H1 (cell line): ENCODE measurements around the gene NPTXR. TPM values are rescaled to one million over a fixed set of nuclear protein-coding genes. Genes with fewer than 3 reads are reported as not detected.

Experiments used
- CTCF ChIA-PET: fragments of 300-600 bp; sonication (Branson Sonifier 250); formaldehyde crosslinking; loops from one replicate; lab custom pipeline; 2021; ENCODE audit not compliant: partially characterized antibody; lab: Charles Lee
- POLR2A ChIA-PET: fragments of 300-600 bp; sonication (Branson Sonifier 250); formaldehyde crosslinking; loops from one replicate; lab custom pipeline; 2021; ENCODE audit warnings: inconsistent platforms; ENCODE audit not compliant: partially characterized antibody; lab: Charles Lee
- DNase-seq, 2 experiments: peaks; one replicate each; pipeline versions ENCODE4 v3.0.0 to v3.0.0-alpha.2; 2010 to 2022; ENCODE audit warnings: low spot score in 2 of 2, low read depth in 1 of 2, mixed read lengths in 1 of 2
- FAIRE-seq: peaks from 2 replicates; lab custom pipeline; 2011; peaks lifted over from hg19 to GRCh38; lab: Jason Lieb, UNC
- H2AFZ ChIP-seq: 2 replicates; pipeline ENCODE4 v1.8.1; 2012; ENCODE audit warnings: low read length, inconsistent platforms
- H2AK5ac ChIP-seq: 2 replicates; pipeline ENCODE4 v1.6.1; 2013; ENCODE audit warnings: low read depth, low read length
- H2BK120ac ChIP-seq: replicated peaks from 2 replicates; pipeline ENCODE3; 2013; ENCODE audit warnings: low read depth, low read length, inconsistent platforms
- H2BK12ac ChIP-seq: 2 replicates; pipeline ENCODE4 v1.6.1; 2013; ENCODE audit warnings: low read depth, low read length
- H2BK15ac ChIP-seq: 2 replicates; pipeline ENCODE4 v1.6.1; 2013; ENCODE audit warnings: low read length
- H2BK20ac ChIP-seq: 2 replicates; pipeline ENCODE4 v1.6.1; 2013; ENCODE audit warnings: low read length
- H2BK5ac ChIP-seq: 2 replicates; pipeline ENCODE4 v1.6.1; 2013; ENCODE audit warnings: low read depth, low read length
- H3K14ac ChIP-seq: 2 replicates; pipeline ENCODE4 v1.6.1; 2013; ENCODE audit warnings: inconsistent platforms; ENCODE audit not compliant: insufficient read length
- H3K18ac ChIP-seq: 2 replicates; pipeline ENCODE4 v1.6.1; 2013; ENCODE audit warnings: low read length; ENCODE audit errors: extremely low read depth
- H3K23ac ChIP-seq: 2 replicates; pipeline ENCODE4 v1.6.1; 2013; ENCODE audit warnings: inconsistent platforms; ENCODE audit not compliant: insufficient read length
- H3K23me2 ChIP-seq: 2 replicates; pipeline ENCODE4 v1.6.1; 2013; ENCODE audit warnings: low read depth, low read length
- H3K27ac ChIP-seq: 2 replicates; pipeline ENCODE4 v1.6.1; 2011; ENCODE audit warnings: low read depth, low read length, inconsistent platforms
- H3K27me3 ChIP-seq, 4 experiments: replicated peaks in 1 of 4; 1 replicate in 1 of 4; 2 replicates in 3 of 4; pipeline versions ENCODE4 v1.6.1 to v1.8.1; 2011 to 2013; ENCODE audit warnings: low read length in 3 of 4, mild to moderate bottlenecking in 3 of 4, inconsistent platforms in 2 of 4, mixed read lengths in 2 of 4, moderate library complexity in 1 of 4; ENCODE audit not compliant: control insufficient read depth in 3 of 4, insufficient read depth in 3 of 4; ENCODE audit errors: extremely low read depth in 1 of 4
- H3K36me3 ChIP-seq, 4 experiments: 2 replicates each; pipeline versions ENCODE4 v1.6.1 to v1.8.1; 2011 to 2013; ENCODE audit warnings: mild to moderate bottlenecking in 4 of 4, low read length in 3 of 4, moderate library complexity in 2 of 4, control low read depth in 1 of 4, inconsistent platforms in 1 of 4; ENCODE audit not compliant: insufficient read depth in 4 of 4, control insufficient read depth in 2 of 4
- H3K4ac ChIP-seq: replicated peaks from 2 replicates; pipeline ENCODE3; 2013; ENCODE audit warnings: low read length, low read depth, mixed read lengths, inconsistent platforms; ENCODE audit not compliant: insufficient read length
- H3K4me1 ChIP-seq, 4 experiments: replicated peaks in 1 of 4; 1 replicate in 1 of 4; 2 replicates in 3 of 4; pipeline versions ENCODE4 v1.6.1 to v1.8.1; 2011 to 2013; ENCODE audit warnings: low read length in 3 of 4, inconsistent platforms in 2 of 4, mixed read lengths in 1 of 4; ENCODE audit not compliant: insufficient read depth in 4 of 4, control insufficient read depth in 3 of 4
- H3K4me2 ChIP-seq, 2 experiments: 2 replicates each; pipeline versions ENCODE4 v1.6.1 to v1.8.1; 2011 to 2013; ENCODE audit warnings: low read depth in 2 of 2, low read length in 2 of 2, control low read depth in 1 of 2, inconsistent platforms in 1 of 2, mild to moderate bottlenecking in 1 of 2; ENCODE audit not compliant: insufficient read depth in 1 of 2
- H3K4me3 ChIP-seq, 4 experiments: fragments of 200-600, 300-600 bp in 1 of 4; sonication (generic), shearing (Covaris generic), sonication (Bioruptor Twin) in 1 of 4; 2 replicates each; pipeline versions ENCODE4 v1.5.1 to v1.8.1; 2011 to 2016; ENCODE audit warnings: low read length in 4 of 4, low read depth in 3 of 4, control low read depth in 2 of 4, inconsistent platforms in 2 of 4, mild to moderate bottlenecking in 2 of 4, mixed read lengths in 1 of 4, moderate library complexity in 1 of 4; ENCODE audit not compliant: insufficient read depth in 2 of 4; ENCODE audit errors: extremely low read depth in 1 of 4
- H3K56ac ChIP-seq: replicated peaks from 2 replicates; pipeline ENCODE3; 2013; ENCODE audit warnings: low read depth, mild to moderate bottlenecking, mixed read lengths, low read length, inconsistent platforms; ENCODE audit not compliant: insufficient read length
- H3K79me1 ChIP-seq: 2 replicates; pipeline ENCODE4 v1.6.1; 2013; ENCODE audit warnings: low read depth, low read length, control low read depth
- H3K79me2 ChIP-seq, 2 experiments: 2 replicates each; pipeline versions ENCODE4 v1.6.1 to v1.8.1; 2012 to 2013; ENCODE audit warnings: low read length in 2 of 2, mild to moderate bottlenecking in 2 of 2, inconsistent platforms in 1 of 2; ENCODE audit not compliant: insufficient read depth in 2 of 2, control insufficient read depth in 1 of 2
- H3K9ac ChIP-seq, 4 experiments: replicated peaks in 1 of 4; 1 replicate in 1 of 4; 2 replicates in 3 of 4; pipeline versions ENCODE4 v1.6.1 to v1.8.1; 2011 to 2013; ENCODE audit warnings: low read depth in 3 of 4, low read length in 3 of 4, control low read depth in 2 of 4, mild to moderate bottlenecking in 2 of 4, moderate library complexity in 2 of 4, inconsistent platforms in 1 of 4; ENCODE audit errors: extremely low read depth in 1 of 4
- H3K9me3 ChIP-seq, 2 experiments: 2 replicates each; pipeline versions ENCODE4 v1.6.1 to v1.8.1; 2012 to 2013; ENCODE audit warnings: mild to moderate bottlenecking in 2 of 2, moderate library complexity in 2 of 2, control low read depth in 1 of 2, inconsistent platforms in 1 of 2, low read depth in 1 of 2, low read length in 1 of 2, mixed read lengths in 1 of 2; ENCODE audit not compliant: insufficient read depth in 2 of 2
- H4K20me1 ChIP-seq, 2 experiments: replicated peaks in 1 of 2; 2 replicates each; pipeline versions ENCODE3 to v1.8.1; 2011 to 2013; ENCODE audit warnings: inconsistent platforms in 2 of 2, low read length in 2 of 2, mild to moderate bottlenecking in 1 of 2; ENCODE audit not compliant: insufficient read depth in 2 of 2, control insufficient read depth in 1 of 2
- H4K5ac ChIP-seq: 2 replicates; pipeline ENCODE4 v1.6.1; 2013; ENCODE audit warnings: low read length, low read depth, mixed read lengths, inconsistent platforms; ENCODE audit not compliant: insufficient read length
- H4K8ac ChIP-seq: 2 replicates; pipeline ENCODE4 v1.8.0; 2013; ENCODE audit warnings: mild to moderate bottlenecking, moderate library complexity, low read length, inconsistent platforms; ENCODE audit not compliant: insufficient read depth; ENCODE audit errors: extremely low read depth
- H4K91ac ChIP-seq: replicated peaks from 2 replicates; pipeline ENCODE3; 2013; ENCODE audit warnings: low read length, mixed read lengths, inconsistent platforms; ENCODE audit not compliant: insufficient read length
- BCL11A ChIP-seq, 2 experiments: IDR thresholded peaks; one replicate each; pipeline ENCODE4 v1.6.1; 2011; ENCODE audit warnings: low read depth in 2 of 2, low read length in 2 of 2, mild to moderate bottlenecking in 2 of 2
- JUN ChIP-seq: IDR thresholded peaks from 2 replicates; pipeline ENCODE4 v1.6.1; 2011; ENCODE audit warnings: low read depth, mild to moderate bottlenecking, improper control_type of control experiment, low read length
- POLR2AphosphoS5 ChIP-seq: IDR thresholded peaks from 2 replicates; pipeline ENCODE4 v1.6.1; 2011; ENCODE audit warnings: low read depth, low read length
- SRF ChIP-seq: IDR thresholded peaks from 2 replicates; pipeline ENCODE4 v1.6.1; 2011; ENCODE audit warnings: mild to moderate bottlenecking, low read depth, low read length, moderate library complexity
- WGBS, 2 experiments: shearing (Covaris generic) in 1 of 2; methylation state at CpG; one replicate each; pipeline versions ENCODE4 v1.1.6 to v1.1.7; 2013 to 2015; ENCODE audit warnings: low lambda C conversion rate in 2 of 2, mixed read lengths in 2 of 2, inconsistent platforms in 1 of 2, low coverage in 1 of 2, missing lambda C conversion rate in 1 of 2; ENCODE audit not compliant: insufficient replicate concordance in 2 of 2, insufficient coverage in 1 of 2, insufficient read length in 1 of 2; ENCODE audit errors: extremely low coverage in 1 of 2, missing lambda C conversion rate in 1 of 2; 5-methylcytosine and 5-hydroxymethylcytosine counted together
- polyA plus RNA-seq, 7 experiments: library from polyadenylated mRNA; depleted of rRNA in 3 of 7; stranded (reverse) in 5 of 7; unstranded in 2 of 7; fragments of >200 nt in 5 of 7; fragments of 200-250 nt in 2 of 7; gene quantifications; 1 replicate in 5 of 7; 2 replicates in 1 of 7; 4 replicates in 1 of 7; pipeline versions ENCODE4 v1.2.1 to v1.2.3, GENCODE V29; 2011 to 2013; ENCODE audit warnings: missing spikeins in 2 of 7, mixed read lengths in 2 of 7
- total RNA-seq: library from RNA; stranded (reverse); fragmentation: NEBNext Ultra II Directional; extraction: Animal tissue kit (Norgen Biotek cat#: 25700); gene quantifications from 2 replicates; pipeline ENCODE4 v1.2.1, GENCODE V29; 2021

NPTXR gene
- total and polyA plus RNA-seq, 2 of the 8 experiments (the other 6 are each of a cell fraction or from before 2014, with no cell fraction given): 3.7 to 6.4 TPM

DNA sequence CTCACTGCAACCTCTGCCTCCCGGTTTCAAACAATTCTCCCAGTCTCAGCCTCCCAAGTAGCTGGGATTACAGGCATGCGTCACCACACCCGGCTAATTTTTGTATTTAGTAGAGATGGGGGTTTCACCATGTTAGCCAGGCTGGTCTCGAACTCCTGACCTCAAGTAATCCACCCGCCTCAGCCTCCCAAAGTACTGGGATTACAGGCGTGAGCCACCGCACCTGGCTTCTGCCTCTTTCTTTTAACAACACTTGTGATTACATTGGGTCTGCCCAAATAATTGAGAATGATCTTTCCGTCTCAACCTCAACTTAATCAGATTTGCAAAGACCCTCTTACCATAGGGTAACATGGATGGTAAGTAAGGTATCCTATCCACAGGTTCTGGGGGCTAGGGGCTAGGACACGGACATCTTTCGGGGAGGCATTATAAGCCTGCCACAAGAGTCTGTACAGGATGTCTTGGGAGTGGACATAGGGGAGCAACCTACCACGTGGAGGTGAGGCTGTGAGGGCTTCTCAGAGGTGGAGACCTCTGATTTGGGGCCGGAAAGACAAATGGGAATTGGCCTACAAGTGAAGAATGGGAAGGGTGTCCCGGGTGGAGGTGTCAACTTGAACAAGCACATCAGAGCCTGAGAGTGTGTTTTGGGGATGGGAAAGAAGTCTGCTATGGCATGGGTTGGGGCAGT lies 30.8 kb upstream of the NPTXR start:
- ChIA-PET CTCF (interaction anchor here (0.8 to 1.0 kb wide), 3 partner anchors 13 to 106 kb away, joined by 3 to 5 read pairs (median 3); no protein-coding TSS in a partner anchor), POLR2A (interaction anchor here (1.2 kb wide), 2 partner anchors 10 to 46 kb away, joined by 3 to 4 read pairs; no protein-coding TSS in a partner anchor)
- Histone ChIP-seq H3K9ac (no peak overlapping the region), H2BK5ac (no peak overlapping the region), H3K56ac (no peak overlapping the region), H3K9me3 (no peaks in the 10 kb centered on the region), H2BK120ac (no peak overlapping the region), H3K18ac (no peak overlapping the region), H4K91ac (no peak overlapping the region), H3K4me3 (no peak overlapping the region), H3K79me1 (no peaks in the 10 kb centered on the region), H4K8ac (no peak overlapping the region), H3K4me1 (peaks cover 3 to 14% (median 9%) of the 10 kb centered on the region in 4 experiments; a peak in 5 of 7 replicates), H4K5ac (no peak overlapping the region), H2AFZ (no peak overlapping the region), H3K36me3 (peaks cover 0 to 3% (median 3%) of the 10 kb centered on the region in 4 experiments; a peak in 3 of 8 replicates), H4K20me1 (peaks cover 0 to 3% of the 10 kb centered on the region in 2 experiments), H3K4ac (no peak overlapping the region), H2AK5ac (no peak overlapping the region), H3K23ac (no peak overlapping the region), H3K4me2 (no peak overlapping the region), H3K27ac (no peak overlapping the region), H2BK20ac (0 out of 2 replicates have a peak overlapping the region, but pooled peaks have one; percentile 80), H3K23me2 (peaks cover 9% of the 10 kb centered on the region; the same call in 1 of the 2 replicates), H2BK12ac (0 out of 2 replicates have a peak overlapping the region, but pooled peaks have one; percentile 31), H3K27me3 (no peaks in the 10 kb centered on the region; a peak in 2 of 7 replicates), H3K14ac (no peak overlapping the region), H3K79me2 (peaks cover 0 to 9% of the 10 kb centered on the region in 2 experiments; a peak in 2 of 4 replicates), H2BK15ac (0 out of 2 replicates have a peak overlapping the region, but pooled peaks have one; percentile 53)
- 85% methylated on average over 13 of the region's 13 CpGs; no CpG with 5 or more reads in 1 of the 2 experiments for WGBS, 2 experiments
- no peak for FAIRE-seq
- no peak for DNase-seq
- TF ChIP-seq JUN (no peak), BCL11A (IDR thresholded peaks at IDR 0.05; ENCODE audit: low read depth in 2 of 2, low read length in 2 of 2) (no peak), SRF (no peak), POLR2AphosphoS5 (no peak)
